GM23338 (cell line): ENCODE results near the gene RPTOR. TPM values are rescaled to one million over a fixed set of nuclear protein-coding genes. Genes with fewer than 3 reads are reported as not detected.
A peak's percentile ranks its signal among the peaks of the same experiment; 100 is the strongest.

Experiments used
- ATAC-seq: fragments of 200-7000 bp; cut with Tn5 transposase; 3 replicates; pipeline ENCODE4 v1.9.1; 2020
- DNase-seq: peaks from one replicate; pipeline ENCODE4 v3.0.0-alpha.2; 2015; ENCODE audit warnings: low spot score
- H2AFZ ChIP-seq: fragments of 200-600 bp; sonication (generic); 2 replicates; pipeline ENCODE4 v1.8.0; 2016; ENCODE audit warnings: antibody characterized with exemption, mild to moderate bottlenecking, moderate library complexity
- H3F3A ChIP-seq: fragments of 200-600 bp; sonication (generic); replicated peaks from 2 replicates; pipeline ENCODE4 v1.8.0; 2017; ENCODE audit warnings: antibody characterized with exemption, mixed run types, low read depth
- H3K27ac ChIP-seq: fragments of 200-600 bp; sonication (generic); 2 replicates; pipeline ENCODE4 v1.6.1; 2016; ENCODE audit warnings: low read depth
- H3K27me3 ChIP-seq: fragments of 200-600 bp; sonication (generic); 2 replicates; pipeline ENCODE4 v1.8.0; 2016; ENCODE audit warnings: mild to moderate bottlenecking, mixed run types, moderate library complexity; ENCODE audit not compliant: insufficient read depth
- H3K36me3 ChIP-seq: fragments of 200-600 bp; sonication (generic); 2 replicates; pipeline ENCODE4 v1.8.0; 2016; ENCODE audit warnings: mild to moderate bottlenecking; ENCODE audit not compliant: insufficient read depth
- H3K4me1 ChIP-seq: fragments of 200-600 bp; sonication (generic); 2 replicates; pipeline ENCODE4 v1.8.0; 2016; ENCODE audit warnings: mild to moderate bottlenecking, moderate library complexity; ENCODE audit not compliant: insufficient read depth
- H3K4me2 ChIP-seq: fragments of 200-600 bp; sonication (generic); 2 replicates; pipeline ENCODE4 v1.7.1; 2017; ENCODE audit warnings: mixed run types
- H3K4me3 ChIP-seq: fragments of 200-600 bp; sonication (generic); 2 replicates; pipeline ENCODE4 v1.6.1; 2016; ENCODE audit warnings: mixed run types
- H3K79me2 ChIP-seq: fragments of 200-600 bp; sonication (generic); replicated peaks from 2 replicates; pipeline ENCODE4 v1.8.0; 2017; ENCODE audit warnings: mild to moderate bottlenecking; ENCODE audit not compliant: insufficient read depth
- H3K9me2 ChIP-seq: fragments of 200-600 bp; sonication (generic); 2 replicates; pipeline ENCODE4 v1.8.0; 2017; ENCODE audit not compliant: insufficient read depth
- H4K20me1 ChIP-seq: fragments of 200-600 bp; sonication (generic); replicated peaks from 2 replicates; pipeline ENCODE4 v1.8.0; 2017; ENCODE audit warnings: mild to moderate bottlenecking; ENCODE audit not compliant: insufficient read depth
- H3K27ac Mint-ChIP-seq: 2 replicates; pipeline ENCODE4 v1.8.0; 2020; ENCODE audit warnings: inconsistent platforms, mild to moderate bottlenecking, moderate library complexity, mixed read lengths
- H3K27me3 Mint-ChIP-seq: 3 replicates; pipeline ENCODE4 v1.8.0; 2022; ENCODE audit warnings: low read depth, mild to moderate bottlenecking, moderate library complexity, mixed read lengths, inconsistent platforms; ENCODE audit not compliant: insufficient read depth, poor library complexity
- H3K36me3 Mint-ChIP-seq: 3 replicates; pipeline ENCODE4 v1.8.0; 2021; ENCODE audit warnings: low read depth, mild to moderate bottlenecking, inconsistent platforms, moderate library complexity, mixed read lengths
- H3K4me1 Mint-ChIP-seq: 3 replicates; pipeline ENCODE4 v1.8.0; 2020; ENCODE audit warnings: mild to moderate bottlenecking, inconsistent platforms, mixed read lengths
- H3K4me3 Mint-ChIP-seq: 3 replicates; pipeline ENCODE4 v1.8.0; 2021; ENCODE audit warnings: moderate library complexity, mild to moderate bottlenecking, inconsistent platforms, mixed read lengths
- H3K9me3 Mint-ChIP-seq: 3 replicates; pipeline ENCODE4 v1.8.0; 2020; ENCODE audit warnings: moderate library complexity, mild to moderate bottlenecking, inconsistent platforms, mixed read lengths
- CREB1 ChIP-seq: fragments of 250-450 bp; sonication (Bioruptor Pico); IDR thresholded peaks from 2 replicates; pipeline ENCODE4 v1.5.0; 2020; ENCODE audit warnings: low read depth, mild to moderate bottlenecking, moderate library complexity
- EZH2 ChIP-seq: fragments of 200-600 bp; sonication (generic); IDR thresholded peaks from one replicate; pipeline ENCODE4 v1.8.0; 2017; ENCODE audit warnings: antibody characterized with exemption, mild to moderate bottlenecking, low read depth; ENCODE audit not compliant: unreplicated experiment
- EZH2phosphoT487 ChIP-seq: fragments of 200-600 bp; sonication (generic); IDR thresholded peaks from one replicate; pipeline ENCODE4 v1.8.1; 2018; ENCODE audit warnings: antibody characterized with exemption; ENCODE audit not compliant: unreplicated experiment
- JUNB ChIP-seq: IDR thresholded peaks from one replicate; pipeline ENCODE4 v1.6.1; 2016; ENCODE audit warnings: antibody characterized with exemption; ENCODE audit not compliant: unreplicated experiment
- POLR2AphosphoS5 ChIP-seq: IDR thresholded peaks from 2 replicates; pipeline ENCODE4 v1.6.1; 2016; ENCODE audit warnings: antibody characterized with exemption, low read depth
- ZNF114 ChIP-seq: fragments of 250-450 bp; sonication (Bioruptor Pico); IDR thresholded peaks from 2 replicates; pipeline ENCODE4 v1.5.0; 2020; ENCODE audit warnings: mild to moderate bottlenecking, moderate library complexity
- ZNF331 ChIP-seq: fragments of 250-450 bp; sonication (Bioruptor Pico); IDR thresholded peaks from 2 replicates; pipeline ENCODE4 v1.5.0; 2020; ENCODE audit warnings: low read depth, mild to moderate bottlenecking, moderate library complexity
- polyA plus RNA-seq: library from polyadenylated mRNA; unstranded; fragments of >200 nt; fragmentation: Nextera tagmentation; extraction: Ambion mirVana; gene quantifications from 2 replicates; pipeline ENCODE4 v1.2.1, GENCODE V29; 2016
- total RNA-seq: library from RNA; depleted of rRNA; stranded (reverse); fragments of >200 nt; shearing (Covaris generic); gene quantifications from 2 replicates; pipeline ENCODE4 v1.2.3, GENCODE V29; 2014
- TF ChIP-seq, protein P1 (sequence below): IDR thresholded peaks from 2 replicates; pipeline ENCODE4 v1.6.1; 2016; ENCODE audit warnings: antibody characterized with exemption
- TF ChIP-seq, protein P2 (sequence below), 2 experiments: fragments of 200-600 bp in 1 of 2; sonication (generic) in 1 of 2; conservative IDR thresholded peaks; 2 replicates each; pipeline versions ENCODE4 v1.5.1 to v1.6.1; 2016 to 2017; ENCODE audit warnings: antibody characterized with exemption in 2 of 2, low read depth in 2 of 2, mild to moderate bottlenecking in 2 of 2, moderate library complexity in 1 of 2

The RPTOR gene
- total and polyA plus RNA-seq, 2 experiments from 2014 or later = 9.5 to 38.0 TPM

DNA sequence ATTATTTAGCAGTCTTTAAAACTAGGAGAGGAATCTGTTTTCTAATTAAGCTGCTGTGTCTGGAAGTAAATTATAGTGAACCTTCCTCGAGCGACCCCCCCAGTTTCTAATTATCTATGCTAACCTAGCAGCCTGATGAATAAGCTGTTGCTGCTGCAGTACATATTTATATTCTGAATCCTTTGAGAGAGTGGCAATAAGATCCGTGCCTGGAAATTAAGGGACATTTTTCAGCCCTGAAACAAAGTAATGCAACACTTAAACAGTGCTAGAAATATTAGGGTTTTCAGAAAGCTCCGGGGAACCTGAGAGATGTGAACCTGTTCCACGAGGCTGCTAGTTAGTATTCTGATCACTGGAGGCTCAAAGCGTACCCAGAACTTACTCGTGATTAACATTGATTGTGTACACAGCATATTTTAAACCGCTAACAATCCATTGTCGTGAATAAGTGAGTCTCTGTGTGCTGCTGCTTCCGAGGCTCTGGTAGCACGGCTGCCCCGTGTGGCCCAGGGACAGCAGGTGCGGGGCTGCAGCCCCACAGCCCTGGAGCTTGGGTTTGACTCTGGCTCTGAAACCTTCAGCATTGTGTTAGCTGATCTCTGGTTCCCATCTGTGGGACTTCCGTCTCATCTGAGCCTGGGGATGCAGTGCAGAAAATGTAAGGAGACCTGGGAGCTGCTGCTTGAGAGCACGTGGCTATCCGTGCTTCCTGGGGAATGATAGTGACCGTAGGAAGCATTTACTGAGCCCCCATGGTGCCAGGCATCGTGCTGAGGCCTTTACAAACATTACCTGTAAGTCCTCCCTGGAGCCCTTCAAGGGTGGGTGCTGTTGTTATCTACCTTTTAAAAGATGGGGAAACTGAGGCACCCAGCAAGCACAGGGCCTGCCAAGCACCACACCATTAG is 256.1 kb downstream of the RPTOR start (continued):
- no peak for TF ChIP-seq CREB1 (CRISPR knock-in tag)
- TF ChIP-seq JUNB = no peak
- no peak for TF ChIP-seq EZH2
- TF ChIP-seq ZNF331 (CRISPR knock-in tag) = no peak
- no peak for TF ChIP-seq POLR2AphosphoS5
- TF ChIP-seq, protein P1, sequence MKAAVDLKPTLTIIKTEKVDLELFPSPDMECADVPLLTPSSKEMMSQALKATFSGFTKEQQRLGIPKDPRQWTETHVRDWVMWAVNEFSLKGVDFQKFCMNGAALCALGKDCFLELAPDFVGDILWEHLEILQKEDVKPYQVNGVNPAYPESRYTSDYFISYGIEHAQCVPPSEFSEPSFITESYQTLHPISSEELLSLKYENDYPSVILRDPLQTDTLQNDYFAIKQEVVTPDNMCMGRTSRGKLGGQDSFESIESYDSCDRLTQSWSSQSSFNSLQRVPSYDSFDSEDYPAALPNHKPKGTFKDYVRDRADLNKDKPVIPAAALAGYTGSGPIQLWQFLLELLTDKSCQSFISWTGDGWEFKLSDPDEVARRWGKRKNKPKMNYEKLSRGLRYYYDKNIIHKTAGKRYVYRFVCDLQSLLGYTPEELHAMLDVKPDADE = no peak
- no peak for TF ChIP-seq EZH2phosphoT487
- TF ChIP-seq, protein P2, sequence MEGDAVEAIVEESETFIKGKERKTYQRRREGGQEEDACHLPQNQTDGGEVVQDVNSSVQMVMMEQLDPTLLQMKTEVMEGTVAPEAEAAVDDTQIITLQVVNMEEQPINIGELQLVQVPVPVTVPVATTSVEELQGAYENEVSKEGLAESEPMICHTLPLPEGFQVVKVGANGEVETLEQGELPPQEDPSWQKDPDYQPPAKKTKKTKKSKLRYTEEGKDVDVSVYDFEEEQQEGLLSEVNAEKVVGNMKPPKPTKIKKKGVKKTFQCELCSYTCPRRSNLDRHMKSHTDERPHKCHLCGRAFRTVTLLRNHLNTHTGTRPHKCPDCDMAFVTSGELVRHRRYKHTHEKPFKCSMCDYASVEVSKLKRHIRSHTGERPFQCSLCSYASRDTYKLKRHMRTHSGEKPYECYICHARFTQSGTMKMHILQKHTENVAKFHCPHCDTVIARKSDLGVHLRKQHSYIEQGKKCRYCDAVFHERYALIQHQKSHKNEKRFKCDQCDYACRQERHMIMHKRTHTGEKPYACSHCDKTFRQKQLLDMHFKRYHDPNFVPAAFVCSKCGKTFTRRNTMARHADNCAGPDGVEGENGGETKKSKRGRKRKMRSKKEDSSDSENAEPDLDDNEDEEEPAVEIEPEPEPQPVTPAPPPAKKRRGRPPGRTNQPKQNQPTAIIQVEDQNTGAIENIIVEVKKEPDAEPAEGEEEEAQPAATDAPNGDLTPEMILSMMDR (conservative IDR thresholded peaks at IDR 0.05; ENCODE audit: low read depth in 2 of 2) = no peak
- no peak for TF ChIP-seq ZNF114 (CRISPR knock-in tag)

DNA sequence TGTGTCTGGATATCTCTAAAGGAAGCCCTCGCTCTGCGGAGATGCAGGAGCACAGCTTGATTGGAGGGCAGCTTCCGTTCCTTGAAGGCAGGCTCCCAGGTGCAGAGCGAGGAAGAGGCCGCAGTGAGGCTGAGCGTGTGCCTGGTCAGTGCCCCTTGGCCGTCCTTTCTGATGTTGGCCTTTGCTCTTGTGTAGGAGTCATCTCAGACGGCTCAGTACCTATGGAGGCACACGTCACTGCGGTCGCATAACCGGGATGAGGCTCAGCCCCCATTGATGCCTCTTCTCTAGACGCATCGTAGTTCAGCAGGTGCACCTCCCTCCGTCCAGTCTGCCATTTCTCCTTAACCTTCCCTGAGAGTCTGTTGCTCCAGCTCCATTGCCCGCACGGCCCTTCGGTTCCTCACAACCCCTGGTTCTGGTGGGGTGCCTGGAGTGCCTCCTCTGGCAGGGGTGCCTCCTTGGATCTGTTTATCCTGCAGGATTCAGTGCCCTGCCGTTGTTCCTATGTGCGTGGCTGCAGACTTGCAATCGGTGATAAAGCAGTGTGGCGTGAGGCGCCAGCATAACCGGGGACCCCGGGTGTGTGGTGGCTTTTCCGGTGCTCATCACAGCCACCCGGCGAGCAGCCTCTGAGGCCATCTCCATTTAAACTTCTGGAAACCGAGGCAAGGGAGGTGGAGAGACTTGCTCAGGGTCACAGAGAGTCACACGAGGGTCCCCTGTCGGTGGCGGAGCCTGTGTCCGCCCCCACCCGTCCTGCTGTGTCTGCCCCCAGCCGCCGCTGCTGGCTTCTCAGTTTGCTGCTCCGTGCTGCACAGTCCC is 258.2 kb downstream of the RPTOR start:
- no peak for ATAC-seq
- no peak overlapping the region for H3K4me2 ChIP-seq
- no peak overlapping the region for H2AFZ ChIP-seq
- DNase-seq = no peak
- no peak overlapping the region for H3K4me3 Mint-ChIP-seq
- H3K36me3 ChIP-seq = no peaks in the 10 kb centered on the region
- H3K9me3 Mint-ChIP-seq = peaks cover 21% of the 10 kb centered on the region
- no peak overlapping the region for H3K27ac ChIP-seq
- peak overlapping the region; percentile 84 for H3K27ac Mint-ChIP-seq
- H3K27me3 Mint-ChIP-seq = peaks cover 10% of the 10 kb centered on the region
- no peaks in the 10 kb centered on the region for H3K4me1 ChIP-seq
- no peaks in the 10 kb centered on the region for H3K27me3 ChIP-seq
- peaks cover 17% of the 10 kb centered on the region for H3K4me1 Mint-ChIP-seq
- H3K36me3 Mint-ChIP-seq = peaks cover 22% of the 10 kb centered on the region
- no peaks in the 10 kb centered on the region for H3K9me2 ChIP-seq
- TF ChIP-seq JUNB = no peak
- H3K4me3 ChIP-seq = no peak overlapping the region
- no peaks in the 10 kb centered on the region; the same call in 1 of the 2 replicates for H4K20me1 ChIP-seq
- peaks cover 3% of the 10 kb centered on the region; the same call in 1 of the 2 replicates for H3K79me2 ChIP-seq
- no peaks in the 10 kb centered on the region for H3F3A ChIP-seq
